ENCODE measurements around the gene TTC9. TPM values are rescaled to one million over a fixed set of nuclear protein-coding genes. Genes with fewer than 3 reads are reported as not detected.
A peak's percentile ranks its signal among the peaks of the same experiment; 100 is the strongest.
"Not testable (repeated sequence)": the region's sequence is repeated elsewhere in the genome, so short reads cannot be mapped to it uniquely, and the experiment has no call there.

Gene TTC9
- total RNA-seq, 1 donor from 2014 or later, result 11.1 TPM

- no peak for ATAC-seq
- intact Hi-C loops (cut with DNase I), result no loop called here
- DNase-seq (ENCODE audit: low spot score), result no peak
Observed at GRCh38 chr14:70665448-70666360, 24.0 kb downstream of the TTC9 start.

- DNase-seq (ENCODE audit: low spot score) (no peak), ATAC-seq (no peak)
- intact Hi-C loops (cut with DNase I), result no loop called here
Observed at GRCh38 chr14:70666361-70666686, 24.6 kb downstream of the TTC9 start.

GRCh38 chr14:70670992-70671651 is 29.4 kb downstream of the TTC9 start:
- intact Hi-C loops (cut with DNase I), result no loop called here
- ATAC-seq (peak; percentile 67), DNase-seq (ENCODE audit: low spot score) (no peak)

- intact Hi-C loops (cut with DNase I), result no loop called here
- ATAC-seq (peak; percentile 66), DNase-seq (ENCODE audit: low spot score) (peak; percentile 59)
Observed at GRCh38 chr14:70671652-70672644, 30.2 kb downstream of the TTC9 start.

GRCh38 chr14:70677341-70677740 is 35.6 kb downstream of the TTC9 start:
- ATAC-seq, result no peak
- DNase-seq (ENCODE audit: low spot score), result no peak
- intact Hi-C loops (cut with DNase I), result no loop called here

- intact Hi-C loops (cut with DNase I), result no loop called here
- ATAC-seq, result no peak
- DNase-seq (ENCODE audit: low spot score), result no peak
Observed at GRCh38 chr14:70680748-70681147, 39.0 kb downstream of the TTC9 start.

- DNase-seq (ENCODE audit: low spot score) (no peak), ATAC-seq (no peak)
- intact Hi-C loops (cut with DNase I), result no loop called here
Observed at GRCh38 chr14:70683983-70684382, 42.3 kb downstream of the TTC9 start.

- DNase-seq (ENCODE audit: low spot score) (no peak), ATAC-seq (no peak)
- intact Hi-C loops (cut with DNase I), result loop anchor here (5.0 kb wide), 1 partner anchor 1208 kb away; no protein-coding TSS in a partner anchor
Observed at GRCh38 chr14:70685474-70686197, 43.9 kb downstream of the TTC9 start.

GRCh38 chr14:70692210-70692609 is 50.5 kb downstream of the TTC9 start:
- DNase-seq (ENCODE audit: low spot score) (peak; percentile 59), ATAC-seq (peak; percentile 55)
- intact Hi-C loops (cut with DNase I), result no loop called here

GRCh38 chr14:70696026-70696425 is 54.3 kb downstream of the TTC9 start:
- intact Hi-C loops (cut with DNase I), result no loop called here
- ATAC-seq (no peak), DNase-seq (ENCODE audit: low spot score) (no peak)

- ATAC-seq (no peak), DNase-seq (ENCODE audit: low spot score) (no peak)
- intact Hi-C loops (cut with DNase I), result no loop called here
Observed at GRCh38 chr14:70697701-70698100, 56.0 kb downstream of the TTC9 start.

- no peak for ATAC-seq
- no peak for DNase-seq (ENCODE audit: low spot score)
- intact Hi-C loops (cut with DNase I), result no loop called here
Observed at GRCh38 chr14:70698288-70698687, 56.6 kb downstream of the TTC9 start.

GRCh38 chr14:70699646-70700045 is 57.9 kb downstream of the TTC9 start:
- no peak for ATAC-seq
- intact Hi-C loops (cut with DNase I), result no loop called here
- no peak for DNase-seq (ENCODE audit: low spot score)

- no peak for ATAC-seq
- intact Hi-C loops (cut with DNase I), result no loop called here
- DNase-seq (ENCODE audit: low spot score), result no peak
Observed at GRCh38 chr14:70700955-70701585, 59.4 kb downstream of the TTC9 start.

GRCh38 chr14:70701610-70702009 is 59.9 kb downstream of the TTC9 start:
- intact Hi-C loops (cut with DNase I), result no loop called here
- ATAC-seq, result no peak

GRCh38 chr14:70702161-70702560 is 60.4 kb downstream of the TTC9 start:
- intact Hi-C loops (cut with DNase I), result no loop called here
- ATAC-seq, result no peak
- no peak for DNase-seq (ENCODE audit: low spot score)

More at GRCh38 chr14:70701610-70702009, 59.9 kb downstream of the TTC9 start:
- DNase-seq (ENCODE audit: low spot score), result no peak

GRCh38 chr14:70703621-70704168 is 62.0 kb downstream of the TTC9 start:
- ATAC-seq; intact Hi-C loops (cut with DNase I); DNase-seq (ENCODE audit: low spot score): not testable (repeated sequence)

GRCh38 chr14:70704960-70705359 is 63.2 kb downstream of the TTC9 start:
- DNase-seq (ENCODE audit: low spot score), result no peak
- ATAC-seq, result no peak
- intact Hi-C loops (cut with DNase I), result no loop called here

All from sciatic nerve (tissue), 2 donors.